Measurements from ENCODE around the gene KLF2.
"Not testable (repeated sequence)": the region's sequence is repeated elsewhere in the genome, so short reads cannot be mapped to it uniquely, and the experiment has no call there.

Gene KLF2

DNA sequence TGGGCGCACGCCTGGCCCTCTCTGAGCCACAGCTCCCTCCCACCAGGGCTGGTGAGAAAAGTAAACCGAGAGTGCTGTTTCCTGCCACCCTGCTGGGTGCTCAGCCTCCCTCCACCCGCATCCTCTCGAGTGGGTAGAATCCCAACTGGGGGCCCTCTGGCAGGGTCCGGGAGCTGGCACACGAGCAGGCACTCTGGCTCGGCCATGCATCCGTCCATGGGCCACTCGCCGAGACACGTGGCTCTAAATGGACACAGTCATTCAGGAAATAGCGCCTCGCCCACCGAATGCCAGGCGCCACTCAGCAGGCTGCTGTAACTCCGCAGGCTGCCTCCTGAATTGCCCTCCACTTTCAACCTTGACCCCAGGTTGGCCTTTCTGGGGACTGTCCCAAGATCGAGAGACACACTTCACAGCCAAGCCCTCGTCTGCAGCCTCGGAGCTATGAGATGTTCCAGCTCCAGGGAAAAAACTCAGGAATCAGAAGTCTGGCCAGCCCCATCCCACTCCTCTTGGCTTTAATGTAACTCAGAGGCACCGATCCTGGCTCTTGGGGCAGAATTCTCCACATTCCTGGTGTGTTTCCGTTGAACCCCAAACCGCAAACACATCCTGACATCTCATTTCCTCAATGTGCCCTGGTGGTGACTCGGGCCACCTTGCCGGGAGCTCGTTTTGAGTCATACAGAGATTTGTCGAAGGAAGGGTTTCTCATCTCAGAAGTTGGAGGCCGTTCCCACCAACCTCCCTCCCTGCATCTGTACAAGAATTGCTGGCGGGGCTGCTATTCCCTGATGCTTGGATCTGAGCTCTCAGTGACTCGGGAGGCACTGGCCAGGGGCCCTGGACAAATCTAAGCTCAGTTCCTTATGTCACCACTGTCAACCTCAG lies 14.1 kb downstream of the KLF2 start:
- DNase-seq (ENCODE audit: low spot score), result no peak

DNA sequence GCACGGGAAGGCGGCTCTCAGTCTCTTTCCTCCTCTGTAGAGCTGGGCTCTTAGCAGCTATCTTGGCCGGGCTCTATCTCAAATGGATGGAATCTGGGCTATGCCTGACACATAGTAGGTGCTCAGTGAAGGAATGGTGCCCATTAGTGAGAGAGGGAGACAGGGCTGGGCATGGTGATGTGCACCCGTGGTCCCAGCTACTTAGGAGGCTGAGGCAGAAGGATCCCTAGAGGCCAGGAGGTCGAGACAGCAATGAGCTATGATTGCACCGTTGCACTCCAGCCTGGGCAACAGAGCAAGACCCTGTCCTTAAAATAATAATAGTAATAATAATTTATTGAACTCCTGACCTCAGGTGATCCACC lies 14.7 kb downstream of the KLF2 start:
- no peak for DNase-seq (ENCODE audit: low spot score)

DNA sequence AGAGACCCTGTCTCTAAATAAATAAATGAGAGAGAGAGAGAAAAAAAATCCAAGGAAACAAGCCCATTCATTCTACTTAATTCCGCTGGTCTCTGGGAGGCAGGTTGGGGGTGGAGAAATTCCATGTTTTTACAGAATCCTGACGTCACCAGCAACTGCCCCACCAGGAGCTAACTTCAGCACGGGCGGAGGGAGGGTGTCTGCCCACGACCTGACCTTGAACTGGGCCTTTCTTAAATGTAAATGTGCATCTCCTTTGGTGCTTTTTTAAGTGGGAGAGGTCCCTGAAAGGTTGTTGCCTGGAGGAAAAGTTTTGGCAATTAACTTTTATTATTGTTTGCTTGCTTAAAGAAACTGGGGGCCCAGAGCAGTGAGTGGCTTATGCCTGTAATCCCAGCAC lies 15.5 kb downstream of the KLF2 start:
- DNase-seq (ENCODE audit: low spot score), result no peak

DNA sequence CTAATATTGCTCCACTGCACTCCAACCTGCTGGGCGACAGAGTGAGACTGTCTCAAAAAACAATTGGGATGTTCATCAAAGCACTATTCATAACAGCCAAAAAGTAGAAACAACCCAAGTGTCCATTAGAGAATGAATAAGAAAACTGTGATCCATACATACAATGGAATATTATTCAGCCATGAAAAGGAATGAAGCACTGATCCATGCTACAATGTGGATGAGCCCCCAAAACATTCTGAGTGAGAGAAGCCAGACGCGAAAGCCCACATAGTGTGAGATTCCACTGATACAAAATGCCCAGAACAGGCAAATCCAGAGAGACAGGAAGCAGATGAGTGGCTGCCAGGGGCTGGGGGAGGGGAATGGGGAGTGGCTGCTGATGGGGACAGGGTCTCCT lies 16.0 kb downstream of the KLF2 start:
- DNase-seq (ENCODE audit: low spot score), result no peak

DNA sequence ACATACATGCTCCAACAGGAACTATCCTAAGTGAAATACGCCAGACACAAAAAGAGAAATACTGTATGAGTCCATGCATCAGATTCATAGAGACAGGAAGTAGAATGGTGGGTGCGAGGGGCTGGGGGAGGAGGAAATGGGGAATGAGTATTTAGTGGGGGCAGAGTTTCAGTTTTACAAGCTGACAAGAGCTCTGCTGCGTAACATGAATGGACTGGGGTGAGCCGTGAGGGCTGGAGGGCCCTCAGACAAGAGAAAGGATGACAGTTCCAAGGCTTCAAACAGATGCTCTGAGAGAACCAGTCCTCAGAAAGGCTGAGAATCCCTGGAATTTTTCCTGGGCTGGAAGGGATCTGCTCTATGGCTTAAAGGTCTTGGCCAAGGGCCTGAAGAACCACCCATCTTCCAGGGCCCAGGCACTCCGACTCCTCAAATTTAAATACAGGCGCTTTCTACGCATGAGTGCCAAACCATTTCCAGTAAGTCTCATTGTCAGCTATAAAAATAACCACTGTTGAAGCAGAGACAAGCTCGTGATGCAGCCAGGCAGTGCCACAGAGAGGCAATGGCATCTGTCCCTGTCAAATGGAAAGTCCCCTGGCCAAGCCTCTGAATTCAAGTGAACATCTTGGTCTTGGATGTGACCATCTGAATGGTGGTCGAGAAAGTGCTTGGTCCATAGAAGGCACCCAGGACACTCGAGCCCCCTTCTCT lies 17.5 kb downstream of the KLF2 start:
- peak; percentile 74 for DNase-seq (ENCODE audit: low spot score)

DNA sequence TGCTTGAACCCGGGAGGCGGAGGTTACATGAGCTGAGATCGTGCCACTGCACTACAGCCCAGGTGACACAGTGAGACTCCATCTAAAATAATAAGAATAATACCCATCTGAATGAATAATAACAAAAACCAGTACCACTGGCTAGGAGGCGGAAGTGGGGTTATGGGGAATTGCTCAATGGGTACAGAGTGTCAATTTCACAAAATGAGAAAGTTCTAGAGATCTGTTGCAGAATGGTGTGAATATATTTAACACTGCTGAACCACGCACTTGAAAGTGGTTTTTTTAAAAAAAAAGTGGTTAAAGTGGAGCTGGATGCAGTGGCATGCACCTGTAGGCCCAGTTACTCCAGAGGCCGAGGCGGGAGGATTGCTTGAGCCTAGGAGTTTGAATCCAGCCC lies 18.5 kb downstream of the KLF2 start:
- no peak for DNase-seq (ENCODE audit: low spot score)

DNA sequence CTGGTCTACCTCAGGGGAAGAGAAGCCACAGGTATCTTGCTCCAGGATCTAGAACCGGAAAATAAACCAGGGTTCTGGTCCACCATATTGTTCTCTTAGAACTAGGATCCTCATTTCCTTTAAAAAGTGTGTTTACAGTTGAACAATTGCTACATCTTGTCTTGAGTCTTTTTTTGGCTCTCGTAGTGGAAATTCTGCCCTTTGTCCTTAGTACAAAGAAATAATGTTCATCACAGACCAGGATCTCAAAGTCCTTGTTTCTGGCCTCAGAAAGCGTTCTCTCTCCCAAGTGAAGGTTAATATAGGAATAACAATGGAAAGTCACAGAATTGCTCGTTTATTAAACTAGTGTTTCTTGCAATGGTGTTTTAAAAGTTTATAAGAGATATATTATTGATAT lies 20.8 kb downstream of the KLF2 start:
- DNase-seq (ENCODE audit: low spot score), result no peak

DNA sequence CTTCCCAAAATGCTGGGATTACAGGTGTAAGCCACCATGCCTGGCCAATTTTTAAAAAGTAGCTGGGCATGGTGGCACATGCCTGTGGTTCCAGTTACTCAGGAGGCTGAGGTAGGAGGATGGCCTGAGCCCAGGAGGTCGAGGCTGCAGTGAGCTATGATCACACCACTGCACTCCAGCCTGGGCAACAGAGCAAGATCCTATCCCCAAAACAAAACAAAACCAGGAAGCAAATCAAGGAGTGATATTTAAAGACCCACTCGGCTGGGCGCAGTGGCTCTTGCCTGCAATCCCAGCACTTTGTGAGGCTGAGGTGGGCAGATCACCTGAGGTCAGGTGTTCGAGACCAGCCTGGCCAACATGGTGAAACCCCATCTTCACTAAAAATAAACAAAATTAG lies 22.5 kb downstream of the KLF2 start:
- not testable (repeated sequence) for DNase-seq (ENCODE audit: low spot score)

DNA sequence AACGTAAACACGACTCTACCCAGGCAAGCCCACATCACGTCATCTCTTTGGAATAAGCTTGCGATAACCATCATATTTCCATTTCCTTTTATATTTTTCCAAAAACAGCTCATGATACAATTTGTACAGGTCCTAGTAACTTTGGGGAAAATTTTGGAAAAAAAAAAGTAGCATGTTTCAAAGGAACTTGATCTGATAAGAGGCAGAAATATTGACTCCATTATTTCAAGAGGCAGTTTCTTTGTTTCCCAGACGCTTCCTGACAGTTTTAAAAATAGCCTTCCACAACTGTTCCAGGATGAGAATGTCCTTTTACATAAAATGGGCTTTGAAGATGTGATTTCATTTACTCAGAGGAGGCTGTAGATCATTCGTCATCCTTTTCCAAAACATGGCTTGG lies 23.1 kb downstream of the KLF2 start:
- DNase-seq (ENCODE audit: low spot score), result no peak

DNA sequence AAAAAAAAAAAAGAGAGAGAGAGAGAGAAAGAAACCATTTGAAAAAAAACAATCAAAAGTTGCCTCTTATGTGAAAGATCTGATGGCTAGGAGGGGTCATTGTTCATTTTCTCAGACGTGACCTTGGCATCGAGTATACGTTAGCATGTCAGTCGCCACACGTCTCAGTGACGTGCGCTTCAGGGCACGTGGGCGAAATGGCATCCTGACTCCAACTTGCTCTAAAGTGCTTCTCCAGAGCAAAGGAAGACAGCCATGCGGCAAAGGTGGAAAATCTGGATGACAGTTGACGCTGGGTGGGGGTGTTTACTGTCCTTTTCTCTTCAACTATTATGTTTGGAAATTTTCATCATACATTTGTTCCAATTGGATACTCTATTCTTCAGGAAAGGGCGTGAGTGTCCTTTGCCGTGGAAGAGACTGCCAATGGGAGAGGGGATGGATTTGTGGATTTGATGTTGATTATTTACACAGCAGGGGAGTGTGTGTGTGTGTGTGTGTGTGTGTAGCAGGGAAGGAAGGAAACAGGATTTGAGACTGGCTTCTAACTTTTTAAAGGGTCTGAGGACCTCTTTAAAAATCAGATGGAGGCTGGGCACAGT lies 25.0 kb downstream of the KLF2 start:
- no peak for DNase-seq (ENCODE audit: low spot score)

DNA sequence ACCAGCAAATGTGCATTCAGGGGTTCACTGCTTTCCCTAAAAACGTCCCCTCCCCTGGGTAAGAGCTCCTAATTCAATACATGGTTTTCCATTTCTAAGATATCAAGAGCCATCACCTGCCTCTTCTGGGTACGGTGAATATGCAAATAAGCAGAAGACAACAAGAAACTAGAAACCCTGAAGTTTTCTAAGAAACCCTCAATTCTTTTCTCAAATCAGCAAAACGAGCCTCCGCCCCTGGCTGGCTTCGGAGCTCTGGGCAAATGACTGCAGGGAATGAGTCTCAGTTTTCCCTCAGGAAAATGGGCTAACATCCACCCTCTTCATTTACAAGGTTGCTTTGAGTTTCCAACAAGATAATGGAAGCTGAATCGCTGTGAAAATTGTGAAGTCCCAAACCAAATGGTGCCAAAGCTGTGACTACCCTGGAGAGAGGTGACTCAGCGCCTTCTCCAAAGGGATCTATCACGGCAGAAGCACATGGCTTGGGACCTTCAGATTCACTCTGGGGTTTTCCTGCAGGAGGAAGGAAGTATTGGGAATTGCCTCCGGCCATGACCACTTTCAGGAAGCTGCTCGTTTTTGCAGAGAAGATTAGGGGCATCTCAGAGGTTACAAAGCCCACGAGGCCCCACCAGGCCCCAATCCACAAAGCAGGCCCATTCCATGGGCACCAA lies 26.6 kb downstream of the KLF2 start:
- no peak for DNase-seq (ENCODE audit: low spot score)

DNA sequence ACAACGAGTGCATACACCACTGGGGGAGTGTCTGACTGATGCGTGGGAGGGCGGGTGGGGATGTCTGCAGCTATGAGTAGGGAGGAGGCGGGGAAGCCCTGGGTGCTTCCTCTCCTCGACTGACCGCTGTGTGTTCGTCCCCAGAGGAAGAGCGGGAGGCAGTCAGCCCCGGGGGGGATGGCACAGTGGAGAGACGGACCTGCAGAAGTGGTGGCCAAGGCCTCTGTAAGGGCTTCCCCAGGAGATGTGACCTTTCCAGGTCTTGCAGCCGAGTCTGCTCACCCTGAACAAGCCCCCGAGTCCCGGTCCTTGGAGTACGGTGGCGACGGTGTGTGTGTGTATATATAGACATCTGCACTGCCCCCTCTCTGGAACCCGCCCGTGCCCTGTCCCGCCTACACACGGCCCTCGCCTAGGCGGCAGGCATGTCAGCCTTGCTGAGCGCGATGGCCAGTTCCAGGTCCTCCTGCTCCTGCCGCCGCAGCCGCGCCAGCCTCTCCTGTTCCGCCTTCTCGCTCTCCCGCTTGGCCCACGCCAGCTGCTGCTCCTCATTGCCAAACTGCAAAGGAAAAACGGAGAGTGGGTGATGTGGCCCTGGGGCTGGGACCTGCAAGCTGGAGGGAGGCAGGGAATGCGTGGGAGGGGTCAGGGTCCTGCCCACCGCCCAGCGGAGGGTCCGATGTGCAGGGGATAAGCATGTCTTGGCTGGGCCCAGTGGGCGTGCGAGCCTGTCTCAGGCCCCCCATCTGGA lies 30.8 kb downstream of the KLF2 start:
- DNase-seq (ENCODE audit: low spot score), result no peak

DNA sequence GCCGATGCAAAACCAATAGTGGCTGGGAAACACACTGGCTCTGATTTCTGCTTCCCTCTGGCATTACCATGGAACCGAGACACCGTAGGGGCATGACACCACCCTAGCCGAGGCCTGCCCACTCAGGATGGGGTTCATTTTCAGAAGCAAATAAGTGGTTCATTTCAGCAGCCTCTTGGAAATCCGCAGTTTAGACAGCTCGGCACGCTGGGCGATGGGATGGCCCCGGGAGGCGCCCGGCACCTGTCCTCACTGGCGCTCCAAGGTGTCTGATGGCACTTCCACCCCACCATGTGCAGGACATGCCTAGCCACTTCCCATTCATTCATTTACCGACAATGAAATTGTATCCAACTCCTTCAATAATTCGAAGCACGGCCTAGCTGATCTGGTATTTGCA lies 33.8 kb downstream of the KLF2 start:
- no peak for DNase-seq (ENCODE audit: low spot score)

DNA sequence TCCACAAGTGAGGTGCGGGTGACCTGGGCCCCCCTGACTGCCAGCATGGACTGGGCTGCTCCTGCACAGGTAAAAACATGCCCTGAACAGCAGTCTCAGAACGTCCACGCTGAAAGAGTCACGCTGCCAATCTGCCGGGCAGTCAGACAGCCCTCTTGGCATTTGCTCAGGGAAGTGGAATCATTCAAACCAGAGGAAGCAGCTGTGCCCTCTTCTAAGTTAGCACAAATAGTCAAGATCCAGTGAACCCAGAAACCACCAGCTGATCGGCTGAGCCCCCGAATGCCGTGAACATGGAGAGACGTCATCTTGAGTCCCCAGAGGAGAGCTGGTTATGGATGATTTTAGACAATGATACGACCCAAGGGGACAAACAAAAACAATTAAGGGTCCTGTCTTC lies 34.4 kb downstream of the KLF2 start:
- DNase-seq (ENCODE audit: low spot score), result no peak

DNA sequence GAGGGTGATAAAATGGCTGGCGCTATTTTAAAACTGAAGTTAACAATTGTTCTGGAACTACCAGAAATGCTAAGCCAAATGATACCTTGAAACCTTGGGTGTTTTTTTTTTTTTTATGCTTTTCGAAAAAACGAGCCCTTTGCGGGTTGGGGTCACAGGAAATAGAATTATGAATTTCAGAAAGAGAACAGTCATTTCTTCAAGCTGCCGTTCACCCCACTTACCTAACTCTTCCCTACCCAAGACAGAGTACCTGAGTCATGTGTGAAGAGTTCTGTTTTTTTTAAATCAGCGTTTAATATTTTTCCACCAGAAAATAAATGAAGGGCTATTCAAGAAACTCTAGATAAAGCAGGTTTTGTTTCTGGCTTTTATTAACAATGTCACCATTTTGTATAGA lies 35.3 kb downstream of the KLF2 start:
- DNase-seq (ENCODE audit: low spot score), result no peak

DNA sequence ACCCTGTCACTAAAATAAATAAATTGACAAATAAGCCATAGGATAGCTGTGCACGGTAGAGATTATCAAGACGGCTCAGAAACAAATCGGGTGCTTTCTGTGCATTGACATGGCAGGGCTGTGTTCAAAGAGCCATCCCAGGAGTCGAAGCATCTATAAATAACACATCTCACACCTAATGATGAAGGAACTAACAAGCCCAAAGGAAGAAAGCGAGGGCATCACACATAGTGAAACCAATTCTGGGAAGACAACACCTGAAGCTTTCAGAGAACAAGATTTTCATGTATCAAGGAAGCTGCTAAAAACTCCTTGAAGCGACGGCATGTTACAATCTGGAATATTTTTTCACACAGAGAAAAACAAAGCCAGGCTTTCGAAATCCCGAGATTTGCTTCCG lies 36.1 kb downstream of the KLF2 start:
- no peak for DNase-seq (ENCODE audit: low spot score)

DNA sequence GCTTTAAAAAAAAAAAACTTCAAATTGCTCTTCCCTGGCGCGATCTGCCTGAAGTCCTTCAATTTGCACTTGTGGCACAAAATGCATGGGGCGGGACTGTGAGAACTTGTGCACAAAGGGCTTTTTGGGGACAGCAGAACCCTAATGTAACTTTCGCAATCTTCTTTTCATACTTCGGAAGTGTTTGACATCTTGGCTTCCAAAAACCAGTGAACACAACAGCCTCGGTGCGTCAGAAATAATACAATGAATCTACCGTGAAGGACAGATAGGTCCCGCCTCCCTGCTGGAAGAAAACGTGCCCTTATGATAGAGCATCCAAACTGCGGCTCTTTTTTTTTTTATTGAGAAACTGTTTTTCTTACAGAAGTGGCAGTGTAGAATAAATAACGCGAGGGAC lies 36.6 kb downstream of the KLF2 start:
- no peak for DNase-seq (ENCODE audit: low spot score)

DNA sequence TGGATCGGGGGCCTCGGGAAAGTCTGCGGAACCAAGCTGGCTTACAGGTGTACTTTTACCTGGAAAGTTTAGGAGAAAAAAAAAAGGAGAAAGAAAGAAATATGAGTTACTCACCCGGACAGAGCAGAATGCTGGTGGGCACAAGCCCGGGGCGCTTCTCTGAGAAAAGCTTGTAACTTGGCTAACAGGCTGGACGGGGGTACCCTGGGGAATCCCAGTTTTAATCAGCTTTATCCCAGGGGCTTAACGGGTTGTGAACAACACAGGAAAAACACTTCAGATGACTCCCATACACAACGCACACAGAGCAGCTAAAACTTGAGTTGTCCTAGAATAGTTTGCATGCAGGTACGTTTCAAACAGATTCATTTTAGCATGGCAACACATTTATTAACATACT lies 37.3 kb downstream of the KLF2 start:
- no peak for DNase-seq (ENCODE audit: low spot score)

DNA sequence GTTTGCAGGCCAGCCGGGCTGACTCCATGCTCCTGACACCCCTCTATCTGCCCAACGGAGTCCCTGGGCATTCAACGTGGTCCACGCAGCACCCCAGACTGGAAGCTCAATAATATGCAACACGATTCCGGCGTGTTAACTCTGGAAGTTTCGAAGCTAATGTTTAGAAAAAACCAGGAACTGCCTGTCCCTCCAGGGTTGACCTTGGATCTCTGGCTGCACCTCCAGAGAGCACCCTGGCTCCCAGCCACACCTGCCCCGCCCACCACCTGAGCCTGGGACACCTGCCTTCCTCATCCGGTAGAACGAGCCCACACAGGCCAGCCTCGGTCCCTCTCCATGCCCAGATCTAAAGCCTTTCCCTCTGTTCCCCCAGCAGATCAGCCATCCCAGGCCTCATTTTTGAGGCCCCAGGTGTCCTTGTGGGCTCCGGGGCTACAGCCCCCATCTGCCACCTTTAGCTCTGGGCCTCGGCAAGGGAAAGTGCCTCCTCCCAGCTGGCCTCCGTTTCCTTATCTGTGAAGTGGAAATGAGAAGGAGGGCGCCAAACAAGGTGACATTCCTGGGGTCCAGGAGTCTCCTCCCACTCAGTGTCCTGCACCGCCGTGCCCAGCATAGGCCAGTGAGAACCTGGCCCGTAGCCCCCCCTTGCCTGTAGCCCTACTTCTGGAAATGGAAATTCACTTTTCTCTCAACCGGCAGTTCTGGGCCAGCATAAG lies 38.7 kb downstream of the KLF2 start:
- no peak for DNase-seq (ENCODE audit: low spot score)

DNA sequence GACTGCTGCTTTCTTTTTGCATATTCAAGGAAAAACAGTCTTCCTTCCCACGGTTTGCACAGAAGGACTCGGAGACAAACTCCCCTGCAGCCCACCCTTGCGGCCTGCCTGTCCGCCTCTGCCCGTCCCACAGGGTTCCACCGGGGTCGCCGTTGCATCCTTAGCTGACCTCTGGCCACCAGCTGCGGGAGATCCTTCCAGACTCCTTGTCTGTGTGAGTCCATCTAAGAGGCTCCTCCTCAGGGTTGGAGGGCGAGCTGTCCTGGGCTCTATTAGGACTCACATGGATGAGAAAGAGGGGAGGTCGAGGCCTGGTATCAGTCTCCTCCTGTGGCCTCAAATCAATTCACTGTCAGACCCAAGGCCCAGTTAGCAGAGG lies 39.2 kb downstream of the KLF2 start:
- no peak for DNase-seq (ENCODE audit: low spot score)

DNA sequence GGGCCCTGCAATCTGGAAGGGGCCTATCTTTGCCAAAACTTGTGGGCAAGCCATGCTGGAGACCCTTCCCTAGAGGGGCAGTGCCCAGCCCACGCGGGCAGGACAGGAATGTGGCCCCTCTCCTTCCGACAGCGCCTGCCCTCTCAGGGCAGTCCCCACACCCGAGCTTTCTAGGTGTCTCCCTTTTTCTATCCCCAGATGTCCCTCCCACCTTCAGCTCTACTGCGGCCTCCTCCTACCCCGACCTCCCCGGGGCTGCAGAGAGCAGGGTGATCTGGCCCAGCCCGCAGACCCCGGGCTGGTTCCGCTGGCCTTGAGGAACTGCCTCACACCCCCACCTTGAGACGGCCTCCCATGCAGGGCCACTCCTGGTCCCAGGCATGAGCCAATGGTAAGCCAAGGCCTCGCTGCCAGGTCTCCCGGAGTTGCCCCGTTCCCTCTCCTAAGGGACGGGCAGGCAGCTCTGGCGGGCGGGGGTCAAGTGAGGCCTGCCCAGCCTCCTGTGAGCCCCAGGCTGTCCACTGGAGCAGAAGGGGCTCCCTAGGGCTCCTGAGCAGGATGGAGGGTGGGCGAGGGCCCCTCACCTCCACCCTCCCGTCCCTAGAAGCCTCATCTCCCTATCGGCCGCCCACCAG lies 39.7 kb downstream of the KLF2 start:
- DNase-seq (ENCODE audit: low spot score), result no peak
